ENCODE results near the gene ARHGAP42. TPM values are rescaled to one million over a fixed set of nuclear protein-coding genes. Genes with fewer than 3 reads are reported as not detected.

The ARHGAP42 gene
- total RNA-seq, 1 donor from 2014 or later: 25.3 TPM

DNA sequence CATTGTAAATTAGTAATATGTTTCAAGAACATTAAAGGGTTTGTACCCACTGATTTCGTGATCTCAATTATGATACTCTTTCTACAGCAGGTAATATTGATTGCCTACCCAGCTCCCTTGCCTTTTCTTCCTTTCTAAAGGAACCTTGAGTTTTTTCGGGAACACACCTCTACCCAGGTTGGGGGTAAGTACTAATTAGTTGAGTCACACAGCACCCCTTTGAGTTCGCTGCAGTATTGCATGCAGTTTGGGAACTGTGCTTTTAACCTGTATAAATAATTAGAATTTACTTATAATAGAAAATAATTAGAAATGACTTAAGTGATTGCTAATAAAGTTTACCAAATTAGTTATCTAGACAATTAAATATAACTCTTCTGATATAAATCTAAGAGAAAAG, 24.9 kb downstream of the ARHGAP42 start:
- no peaks in the 10 kb centered on the region for H3K9me3 Mint-ChIP-seq (ENCODE audit: low read depth)
- TF ChIP-seq, protein P1, sequence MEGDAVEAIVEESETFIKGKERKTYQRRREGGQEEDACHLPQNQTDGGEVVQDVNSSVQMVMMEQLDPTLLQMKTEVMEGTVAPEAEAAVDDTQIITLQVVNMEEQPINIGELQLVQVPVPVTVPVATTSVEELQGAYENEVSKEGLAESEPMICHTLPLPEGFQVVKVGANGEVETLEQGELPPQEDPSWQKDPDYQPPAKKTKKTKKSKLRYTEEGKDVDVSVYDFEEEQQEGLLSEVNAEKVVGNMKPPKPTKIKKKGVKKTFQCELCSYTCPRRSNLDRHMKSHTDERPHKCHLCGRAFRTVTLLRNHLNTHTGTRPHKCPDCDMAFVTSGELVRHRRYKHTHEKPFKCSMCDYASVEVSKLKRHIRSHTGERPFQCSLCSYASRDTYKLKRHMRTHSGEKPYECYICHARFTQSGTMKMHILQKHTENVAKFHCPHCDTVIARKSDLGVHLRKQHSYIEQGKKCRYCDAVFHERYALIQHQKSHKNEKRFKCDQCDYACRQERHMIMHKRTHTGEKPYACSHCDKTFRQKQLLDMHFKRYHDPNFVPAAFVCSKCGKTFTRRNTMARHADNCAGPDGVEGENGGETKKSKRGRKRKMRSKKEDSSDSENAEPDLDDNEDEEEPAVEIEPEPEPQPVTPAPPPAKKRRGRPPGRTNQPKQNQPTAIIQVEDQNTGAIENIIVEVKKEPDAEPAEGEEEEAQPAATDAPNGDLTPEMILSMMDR (IDR thresholded peaks at IDR 0.05; ENCODE audit: unreplicated experiment): no peak
- no peaks in the 10 kb centered on the region for H3K36me3 Mint-ChIP-seq (ENCODE audit: insufficient read depth)
- H3K4me1 Mint-ChIP-seq (ENCODE audit: low read depth): peaks cover 18% of the 10 kb centered on the region
- DNase-seq (ENCODE audit: low spot score, unreplicated experiment): no peak
- no peaks in the 10 kb centered on the region for H3K27me3 Mint-ChIP-seq
- H3K4me3 Mint-ChIP-seq (ENCODE audit: low read depth): no peak overlapping the region
- H3K27ac Mint-ChIP-seq: no peak overlapping the region

DNA sequence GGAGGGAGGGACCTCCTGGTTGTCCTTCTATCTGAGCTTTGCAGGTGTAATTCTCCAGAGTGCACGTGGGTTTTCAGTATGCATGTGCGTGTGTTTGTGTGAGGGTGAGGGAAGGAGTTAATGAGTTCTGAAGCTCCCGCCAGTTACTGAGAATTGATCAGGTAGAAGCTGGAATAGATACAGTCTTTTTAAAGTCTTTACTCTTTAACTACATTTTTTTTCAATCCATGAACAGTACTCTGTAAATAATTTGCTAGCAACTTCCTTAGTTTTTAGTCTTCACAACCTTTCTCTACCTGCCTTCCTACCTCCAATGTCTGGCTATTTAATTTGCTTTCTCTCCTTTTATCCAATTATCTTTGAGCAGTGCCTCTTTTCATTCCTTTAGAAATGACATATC, 25.5 kb downstream of the ARHGAP42 start:
- Mint-ChIP-seq H3K27me3 (no peaks in the 10 kb centered on the region), H3K27ac (no peak overlapping the region), H3K4me3 (ENCODE audit: low read depth) (no peak overlapping the region), H3K9me3 (ENCODE audit: low read depth) (no peaks in the 10 kb centered on the region), H3K4me1 (ENCODE audit: low read depth) (peaks cover 18% of the 10 kb centered on the region), H3K36me3 (ENCODE audit: insufficient read depth) (no peaks in the 10 kb centered on the region)
- TF ChIP-seq, protein P1 (IDR thresholded peaks at IDR 0.05; ENCODE audit: unreplicated experiment): no peak
- no peak for DNase-seq (ENCODE audit: low spot score, unreplicated experiment)

DNA sequence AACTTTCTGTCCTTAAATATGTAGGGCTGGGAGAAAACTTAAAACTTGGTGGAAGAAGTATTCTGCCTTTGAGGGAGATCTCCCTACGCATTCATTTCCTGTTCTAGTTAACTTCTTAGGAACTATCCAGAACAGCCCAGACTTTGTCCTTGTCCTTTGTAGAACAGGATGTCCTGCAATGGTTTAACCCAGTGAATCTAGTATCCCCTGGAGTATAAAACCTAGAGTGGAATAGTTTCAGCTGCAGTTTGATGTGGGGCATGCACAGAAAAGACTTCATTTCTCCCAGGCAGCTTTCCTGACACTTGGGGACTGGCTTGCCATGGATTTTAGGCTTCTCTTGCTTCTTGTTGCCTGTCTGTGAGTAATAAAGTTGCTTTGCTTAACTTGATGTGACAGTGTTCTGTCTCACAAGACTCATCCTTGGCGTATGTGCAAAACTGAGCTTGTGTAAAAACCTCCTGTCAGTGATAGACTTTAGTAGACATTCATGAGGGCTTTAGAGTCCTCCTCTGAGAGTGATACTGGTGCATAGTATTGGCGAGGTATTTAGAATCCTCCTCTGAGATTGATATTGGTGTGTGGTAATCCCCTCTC, 28.2 kb downstream of the ARHGAP42 start:
- H3K4me1 Mint-ChIP-seq (ENCODE audit: low read depth): peaks cover 22% of the 10 kb centered on the region
- H3K36me3 Mint-ChIP-seq (ENCODE audit: insufficient read depth): no peaks in the 10 kb centered on the region
- DNase-seq (ENCODE audit: low spot score, unreplicated experiment): no peak
- no peak overlapping the region for H3K4me3 Mint-ChIP-seq (ENCODE audit: low read depth)
- H3K27me3 Mint-ChIP-seq: no peaks in the 10 kb centered on the region
- TF ChIP-seq, protein P1 (IDR thresholded peaks at IDR 0.05; ENCODE audit: unreplicated experiment): no peak
- no peaks in the 10 kb centered on the region for H3K9me3 Mint-ChIP-seq (ENCODE audit: low read depth)
- no peak overlapping the region for H3K27ac Mint-ChIP-seq

- Mint-ChIP-seq H3K36me3 (ENCODE audit: insufficient read depth) (no peaks in the 10 kb centered on the region), H3K9me3 (ENCODE audit: low read depth) (no peaks in the 10 kb centered on the region), H3K4me1 (ENCODE audit: low read depth) (peaks cover 22% of the 10 kb centered on the region), H3K27ac (no peak overlapping the region), H3K27me3 (no peaks in the 10 kb centered on the region), H3K4me3 (ENCODE audit: low read depth) (no peak overlapping the region)
- DNase-seq (ENCODE audit: low spot score, unreplicated experiment): no peak
- TF ChIP-seq, protein P1 (IDR thresholded peaks at IDR 0.05; ENCODE audit: unreplicated experiment): no peak
Observed at GRCh38 chr11:100716838-100717237, 29.8 kb downstream of the ARHGAP42 start.

DNA sequence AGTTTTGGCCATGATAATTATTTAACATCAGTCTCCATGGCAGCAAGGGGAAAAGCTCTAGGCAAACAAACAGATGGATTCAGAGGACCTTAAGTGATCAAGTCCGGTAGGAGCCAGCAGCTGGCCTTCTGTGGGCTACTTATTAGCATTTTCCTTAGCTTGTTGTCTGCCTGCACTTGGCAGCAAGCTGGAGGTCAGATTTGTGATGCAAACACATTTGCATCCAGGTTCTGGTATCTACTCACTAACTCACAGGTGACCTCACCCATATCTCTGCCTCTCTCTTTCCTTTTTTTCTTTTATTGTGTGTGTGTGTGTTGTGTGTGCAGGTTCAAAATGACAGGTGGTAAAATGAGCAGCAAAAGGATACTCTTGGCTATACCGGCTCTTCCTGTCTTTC, 32.3 kb downstream of the ARHGAP42 start:
- H3K27ac Mint-ChIP-seq: peak overlapping the region; percentile 35
- no peaks in the 10 kb centered on the region for H3K36me3 Mint-ChIP-seq (ENCODE audit: insufficient read depth)
- H3K4me3 Mint-ChIP-seq (ENCODE audit: low read depth): no peak overlapping the region
- TF ChIP-seq, protein P1 (IDR thresholded peaks at IDR 0.05; ENCODE audit: unreplicated experiment): no peak
- H3K9me3 Mint-ChIP-seq (ENCODE audit: low read depth): no peaks in the 10 kb centered on the region
- peaks cover 11% of the 10 kb centered on the region for H3K4me1 Mint-ChIP-seq (ENCODE audit: low read depth)
- no peaks in the 10 kb centered on the region for H3K27me3 Mint-ChIP-seq
- no peak for DNase-seq (ENCODE audit: low spot score, unreplicated experiment)
